IMR-90 (cell line): ENCODE results near the gene BFSP1. TPM values are rescaled to one million over a fixed set of nuclear protein-coding genes. Genes with fewer than 3 reads are reported as not detected.

ENCODE experiments used
- ATAC-seq: fragments of 200-7000 bp; cut with Tn5 transposase; 2 replicates; pipeline ENCODE4 v1.9.1; 2020; ENCODE audit warnings: low read depth, mild to moderate bottlenecking, moderate library complexity
- BruUV-seq: library from RNA; stranded (reverse); fragments of 400-500 nt; replicated peaks from 2 replicates; lab custom pipeline; 2021; lab: Mats Ljungman, UMichigan
- CTCF ChIA-PET: fragments of 300-600 bp; formaldehyde crosslinking; extraction: SDS; loops from one replicate; lab custom pipeline; 2021; ENCODE audit warnings: antibody characterized with exemption; lab: Yijun Ruan, JAX
- POLR2A ChIA-PET: fragments of 300-600 bp; sonication (Branson Sonifier 250); formaldehyde crosslinking; loops from one replicate; lab custom pipeline; 2022; ENCODE audit warnings: antibody characterized with exemption; ENCODE audit not compliant: unreplicated experiment; lab: Charles Lee
- DNase-seq: peaks from one replicate; pipeline ENCODE4 v3.0.0; 2013
- H2AFZ ChIP-seq: replicated peaks from 2 replicates; pipeline ENCODE3; 2013; ENCODE audit warnings: low read length, mild to moderate bottlenecking; ENCODE audit not compliant: poor library complexity
- H2AK5ac ChIP-seq: 2 replicates; pipeline ENCODE4 v1.6.1; 2013; ENCODE audit warnings: low read depth, low read length, inconsistent platforms
- H2AK9ac ChIP-seq: replicated peaks from 2 replicates; pipeline ENCODE3; 2013; ENCODE audit warnings: mild to moderate bottlenecking, low read depth, low read length, moderate library complexity; ENCODE audit not compliant: poor library complexity
- H2BK120ac ChIP-seq: 2 replicates; pipeline ENCODE4 v1.6.1; 2013; ENCODE audit warnings: low read depth, low read length, inconsistent platforms
- H2BK15ac ChIP-seq: 3 replicates; pipeline ENCODE4 v1.6.1; 2013; ENCODE audit warnings: low read depth, low read length, inconsistent platforms
- H2BK20ac ChIP-seq: 2 replicates; pipeline ENCODE4 v1.6.1; 2013; ENCODE audit warnings: low read depth, mild to moderate bottlenecking, inconsistent platforms, low read length, moderate library complexity
- H2BK5ac ChIP-seq: 2 replicates; pipeline ENCODE4 v1.6.1; 2013; ENCODE audit warnings: mild to moderate bottlenecking, low read depth, low read length, inconsistent platforms; ENCODE audit not compliant: poor library complexity, severe bottlenecking
- H3K14ac ChIP-seq: replicated peaks from 2 replicates; pipeline ENCODE4 v1.6.1; 2013; ENCODE audit warnings: low read depth, low read length, inconsistent platforms
- H3K18ac ChIP-seq: 2 replicates; pipeline ENCODE4 v1.6.1; 2013; ENCODE audit warnings: low read depth, low read length, control low read depth
- H3K23ac ChIP-seq: 2 replicates; pipeline ENCODE4 v1.6.1; 2013; ENCODE audit warnings: low read depth, low read length, inconsistent platforms
- H3K27ac ChIP-seq: 2 replicates; pipeline ENCODE4 v1.5.1; 2013; ENCODE audit warnings: mild to moderate bottlenecking, control low read depth, low read length; ENCODE audit not compliant: insufficient read depth
- H3K27me3 ChIP-seq: 2 replicates; pipeline ENCODE4 v1.6.1; 2013; ENCODE audit warnings: low read length; ENCODE audit not compliant: control insufficient read depth, insufficient read depth
- H3K36me3 ChIP-seq: 2 replicates; pipeline ENCODE4 v1.6.1; 2013; ENCODE audit warnings: low read length, mixed read lengths; ENCODE audit not compliant: control insufficient read depth, insufficient read depth
- H3K4ac ChIP-seq: 2 replicates; pipeline ENCODE4 v1.6.1; 2013; ENCODE audit warnings: low read depth, low read length, inconsistent platforms
- H3K4me1 ChIP-seq: 2 replicates; pipeline ENCODE4 v1.6.1; 2013; ENCODE audit warnings: low read length, mixed read lengths; ENCODE audit not compliant: control insufficient read depth, insufficient read depth
- H3K4me2 ChIP-seq: 2 replicates; pipeline ENCODE4 v1.6.1; 2013; ENCODE audit warnings: low read depth, mild to moderate bottlenecking, control low read depth, low read length, moderate library complexity
- H3K4me3 ChIP-seq: 2 replicates; pipeline ENCODE4 v1.5.1; 2013; ENCODE audit warnings: low read depth, mild to moderate bottlenecking, control low read depth, low read length, moderate library complexity; ENCODE audit not compliant: insufficient read depth
- H3K56ac ChIP-seq: 2 replicates; pipeline ENCODE4 v1.6.1; 2013; ENCODE audit warnings: low read length, inconsistent platforms; ENCODE audit not compliant: insufficient read depth; ENCODE audit errors: extremely low read depth
- H3K79me1 ChIP-seq, 2 experiments: 2 replicates each; pipeline ENCODE4 v1.6.1; 2013; ENCODE audit warnings: low read length in 2 of 2, inconsistent platforms in 1 of 2, low read depth in 1 of 2
- H3K9ac ChIP-seq: 2 replicates; pipeline ENCODE4 v1.6.1; 2013; ENCODE audit warnings: low read depth, low read length, control low read depth
- H3K9me1 ChIP-seq: 2 replicates; pipeline ENCODE4 v1.6.1; 2013; ENCODE audit warnings: low read length, inconsistent platforms; ENCODE audit not compliant: insufficient read depth
- H3K9me3 ChIP-seq: 2 replicates; pipeline ENCODE4 v1.6.1; 2013; ENCODE audit warnings: low read length; ENCODE audit not compliant: control insufficient read depth, insufficient read depth
- H4K20me1 ChIP-seq: 2 replicates; pipeline ENCODE4 v1.6.1; 2013; ENCODE audit warnings: low read length, inconsistent platforms; ENCODE audit not compliant: insufficient read depth
- H4K5ac ChIP-seq: 2 replicates; pipeline ENCODE4 v1.6.1; 2013; ENCODE audit warnings: mild to moderate bottlenecking, low read depth, low read length, control low read depth
- H4K8ac ChIP-seq, 2 experiments: 2 replicates each; pipeline ENCODE4 v1.6.1; 2013; ENCODE audit warnings: low read depth in 2 of 2, low read length in 2 of 2, control low read depth in 1 of 2, inconsistent platforms in 1 of 2
- H4K91ac ChIP-seq: 2 replicates; pipeline ENCODE4 v1.6.1; 2013; ENCODE audit warnings: low read depth, low read length, inconsistent platforms; ENCODE audit not compliant: insufficient read depth
- BHLHE40 ChIP-seq: fragments of 150-350 bp; IDR thresholded peaks from 2 replicates; pipeline ENCODE4 v1.6.1; 2016; ENCODE audit warnings: mild to moderate bottlenecking, low read depth, low read length
- RFX5 ChIP-seq: IDR thresholded peaks from 2 replicates; pipeline ENCODE4 v1.8.0; 2012; ENCODE audit warnings: low read depth, mild to moderate bottlenecking, low read length, moderate library complexity
- WGBS, 2 experiments: methylation state at CpG; one replicate each; pipeline versions ENCODE4 v1.1.5 to v1.1.7; 2013; ENCODE audit warnings: missing lambda C conversion rate in 2 of 2; ENCODE audit not compliant: insufficient read length in 1 of 2; ENCODE audit errors: extremely low coverage in 2 of 2; 5-methylcytosine and 5-hydroxymethylcytosine counted together
- dilution Hi-C: fragments of 300-500 bp; cut with HindIII; formaldehyde crosslinking; loops from one replicate; pipeline ENCODE4 v1.14.3; 2018; ENCODE audit warnings: low sequenced_read_pairs; ENCODE audit not compliant: unreplicated experiment
- in situ Hi-C: fragments of 300-500 bp; cut with MboI; formaldehyde crosslinking; loops from 3 replicates; pipeline ENCODE4 v1.14.3; 2019; ENCODE audit warnings: low sequenced_read_pairs, inconsistent platforms, mixed read lengths
- intact Hi-C: fragments of 100-400 bp; cut with micrococcal nuclease; formaldehyde crosslinking; loops from 2 replicates; pipeline ENCODE4 v1.10.0; 2022
- polyA plus RNA-seq, 3 experiments: library from polyadenylated mRNA; depleted of rRNA; stranded (reverse); fragments of >200 nt; gene quantifications; 2 replicates each; pipeline ENCODE4 v1.2.3, GENCODE V29; 2012; ENCODE audit warnings: low replicate concordance in 1 of 3
- total RNA-seq: library from RNA; depleted of rRNA; stranded (reverse); fragments of >200 nt; gene quantifications from 2 replicates; pipeline ENCODE4 v1.2.3, GENCODE V29; 2012
- TF ChIP-seq, protein P1 (sequence below): fragments of 150-350 bp; IDR thresholded peaks from 2 replicates; pipeline ENCODE4 v1.6.1; 2017; ENCODE audit warnings: mild to moderate bottlenecking, antibody characterized with exemption, low read length, low read depth

The BFSP1 gene
- total and polyA plus RNA-seq, 2 of the 4 experiments (the other 2 are of a cell fraction) = 1.1 to 2.0 TPM

DNA sequence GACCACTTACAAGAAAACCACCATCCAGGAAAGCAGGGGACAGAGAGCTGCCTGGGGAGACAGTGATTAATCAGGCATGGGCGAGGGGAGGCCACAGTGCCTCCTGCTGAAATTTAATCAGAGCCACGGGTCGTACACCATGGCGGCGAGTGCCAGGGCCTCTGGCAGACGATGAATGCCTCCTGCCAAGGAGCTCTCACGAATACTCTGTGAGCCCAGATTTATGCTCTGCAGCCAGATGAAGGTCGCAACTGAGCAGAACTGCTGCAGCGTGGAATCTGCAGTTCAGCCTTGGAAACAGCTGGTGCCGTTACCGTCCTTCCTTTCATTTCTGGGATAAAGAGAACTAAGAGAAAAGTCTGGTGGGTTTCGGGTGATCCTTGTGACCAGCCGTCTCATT lies 85.6 kb downstream of the BFSP1 start:
- Histone ChIP-seq H2AK5ac (no peak overlapping the region), H2BK20ac (no peak overlapping the region), H3K14ac (no peak overlapping the region), H3K18ac (no peak overlapping the region), H3K4me3 (no peak overlapping the region), H3K9me1 (no peaks in the 10 kb centered on the region), H2AFZ (no peak overlapping the region), H3K56ac (no peak overlapping the region), H3K23ac (no peak overlapping the region), H2AK9ac (no peak overlapping the region), H3K4me1 (no peaks in the 10 kb centered on the region), H2BK5ac (no peak overlapping the region), H4K8ac (no peak overlapping the region), H4K91ac (no peak overlapping the region), H2BK15ac (no peak overlapping the region), H3K4ac (no peak overlapping the region), H4K5ac (no peak overlapping the region), H3K9ac (no peak overlapping the region), H3K36me3 (no peaks in the 10 kb centered on the region), H4K20me1 (no peaks in the 10 kb centered on the region), H3K27ac (no peak overlapping the region), H3K4me2 (no peak overlapping the region), H3K27me3 (peaks cover 21% of the 10 kb centered on the region), H2BK120ac (no peak overlapping the region), H3K79me1 (no peaks in the 10 kb centered on the region), H3K9me3 (no peaks in the 10 kb centered on the region)
- no TSS peak for BruUV-seq
- intact Hi-C loops (no loop called here), in situ Hi-C loops (no loop called here), dilution Hi-C loops (no loop called here)
- ATAC-seq = no peak
- CTCF ChIA-PET = interaction anchor here (0.6 kb wide), 1 partner anchor 34 kb away, joined by 3 read pairs; no protein-coding TSS in a partner anchor
- POLR2A ChIA-PET = no interaction called here
- no peak for DNase-seq
- TF ChIP-seq RFX5 (no peak), BHLHE40 (no peak)
- TF ChIP-seq, protein P1, sequence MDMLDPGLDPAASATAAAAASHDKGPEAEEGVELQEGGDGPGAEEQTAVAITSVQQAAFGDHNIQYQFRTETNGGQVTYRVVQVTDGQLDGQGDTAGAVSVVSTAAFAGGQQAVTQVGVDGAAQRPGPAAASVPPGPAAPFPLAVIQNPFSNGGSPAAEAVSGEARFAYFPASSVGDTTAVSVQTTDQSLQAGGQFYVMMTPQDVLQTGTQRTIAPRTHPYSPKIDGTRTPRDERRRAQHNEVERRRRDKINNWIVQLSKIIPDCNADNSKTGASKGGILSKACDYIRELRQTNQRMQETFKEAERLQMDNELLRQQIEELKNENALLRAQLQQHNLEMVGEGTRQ = no peak
- 19% methylated on average over 5 of the region's 13 CpGs; no CpG with 5 or more reads in 1 of the 2 experiments for WGBS, 2 experiments
